Spleen (tissue), 7 donors: Measurements from ENCODE around the gene ZRANB1.

Source experiments
- POLR2A ChIP-seq, 3 donors: fragments of 450-650 bp; IDR thresholded peaks; one replicate each; pipeline ENCODE4 v1.5.1; 2017; ENCODE audit warnings: antibody characterized with exemption in 3 of 3, mild to moderate bottlenecking in 1 of 3
- POLR2AphosphoS5 ChIP-seq, 3 donors: sonication (generic); formaldehyde crosslinking; IDR thresholded peaks; one replicate each; pipeline ENCODE4 v1.5.1; 2017; ENCODE audit warnings: antibody characterized with exemption in 3 of 3
- TF ChIP-seq, protein P1 (sequence below), 11 experiments: fragments of 200-600 bp in 7 of 11; fragments of 450-650 bp in 4 of 11; sonication (generic) in 4 of 11; IDR thresholded peaks in 8 of 11; conservative IDR thresholded peaks in 3 of 11; 1 replicate in 7 of 11; 2 replicates in 4 of 11; pipeline versions ENCODE4 v1.4.0 to v1.8.0; 2016 to 2021; ENCODE audit warnings: antibody characterized with exemption in 11 of 11, inconsistent platforms in 4 of 11, mild to moderate bottlenecking in 1 of 11
- donor health status: DM: no; HTN: no; CAD: no; lungs with moderate emphysema.
- donor health status: DM: no; HTN: no; CAD: no.
- donor health status: DM: no; HTN: no; CAD: no.

GRCh38 chr10:124957404-124957947 is 15.6 kb downstream of the ZRANB1 start:
- TF ChIP-seq, protein P1, sequence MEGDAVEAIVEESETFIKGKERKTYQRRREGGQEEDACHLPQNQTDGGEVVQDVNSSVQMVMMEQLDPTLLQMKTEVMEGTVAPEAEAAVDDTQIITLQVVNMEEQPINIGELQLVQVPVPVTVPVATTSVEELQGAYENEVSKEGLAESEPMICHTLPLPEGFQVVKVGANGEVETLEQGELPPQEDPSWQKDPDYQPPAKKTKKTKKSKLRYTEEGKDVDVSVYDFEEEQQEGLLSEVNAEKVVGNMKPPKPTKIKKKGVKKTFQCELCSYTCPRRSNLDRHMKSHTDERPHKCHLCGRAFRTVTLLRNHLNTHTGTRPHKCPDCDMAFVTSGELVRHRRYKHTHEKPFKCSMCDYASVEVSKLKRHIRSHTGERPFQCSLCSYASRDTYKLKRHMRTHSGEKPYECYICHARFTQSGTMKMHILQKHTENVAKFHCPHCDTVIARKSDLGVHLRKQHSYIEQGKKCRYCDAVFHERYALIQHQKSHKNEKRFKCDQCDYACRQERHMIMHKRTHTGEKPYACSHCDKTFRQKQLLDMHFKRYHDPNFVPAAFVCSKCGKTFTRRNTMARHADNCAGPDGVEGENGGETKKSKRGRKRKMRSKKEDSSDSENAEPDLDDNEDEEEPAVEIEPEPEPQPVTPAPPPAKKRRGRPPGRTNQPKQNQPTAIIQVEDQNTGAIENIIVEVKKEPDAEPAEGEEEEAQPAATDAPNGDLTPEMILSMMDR (IDR thresholded peaks at IDR 0.05 in 8 of 11, conservative IDR thresholded peaks at IDR 0.05 in 3 of 11): no peak
- TF ChIP-seq POLR2A (IDR thresholded peaks at IDR 0.05): no peak
- no peak for TF ChIP-seq POLR2AphosphoS5 (IDR thresholded peaks at IDR 0.05)
